OCI-M2 (cell line): ENCODE results near the gene ACVR1.
"Not testable (repeated sequence)": the region's sequence is repeated elsewhere in the genome, so short reads cannot be mapped to it uniquely, and the experiment has no call there.

Source experiments
- DNase-seq: peaks from one replicate; lab custom pipeline; 2025; ENCODE audit not compliant: unreplicated experiment; lab: John Stamatoyannopoulos, UW

ACVR1 gene

DNA sequence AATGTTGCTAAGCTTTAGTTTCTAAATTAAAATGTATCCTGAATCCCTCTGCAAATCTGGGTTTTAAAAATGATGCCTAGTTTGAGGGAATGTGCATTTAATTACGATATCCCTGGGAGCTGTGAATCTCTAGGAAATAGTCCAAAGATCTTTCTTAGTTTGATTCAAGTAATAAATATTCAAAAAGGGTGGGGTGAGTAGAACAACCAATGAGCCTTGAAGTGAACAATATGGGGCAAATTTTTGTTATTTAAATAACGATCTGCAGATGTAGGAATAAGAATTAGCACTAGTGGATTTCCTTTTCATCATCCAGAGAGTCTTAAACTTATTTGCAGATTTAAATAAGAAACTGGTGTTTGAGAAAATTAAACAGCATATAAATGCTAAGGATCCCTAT lies 106.3 kb downstream of the ACVR1 start:
- no peak for DNase-seq

DNA sequence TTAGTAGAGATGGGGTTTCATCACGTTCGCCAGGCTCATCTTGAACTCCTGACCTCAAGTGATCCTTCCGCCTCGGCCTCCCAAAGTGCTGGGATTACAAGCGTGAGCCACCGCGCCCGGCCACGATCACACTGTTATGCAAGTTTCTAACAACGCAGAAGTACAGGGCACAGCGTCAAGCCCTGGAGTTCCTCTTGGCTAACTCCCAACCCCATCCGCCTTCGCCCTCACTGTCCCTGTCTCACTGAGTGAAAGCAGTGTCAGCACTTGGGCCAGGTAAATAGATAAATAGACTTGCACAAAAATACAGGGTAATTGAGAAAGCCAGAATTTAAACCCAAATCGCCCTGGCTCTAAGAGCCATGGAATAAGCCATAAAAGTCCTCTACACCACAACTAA lies 111.7 kb downstream of the ACVR1 start:
- no peak for DNase-seq

DNA sequence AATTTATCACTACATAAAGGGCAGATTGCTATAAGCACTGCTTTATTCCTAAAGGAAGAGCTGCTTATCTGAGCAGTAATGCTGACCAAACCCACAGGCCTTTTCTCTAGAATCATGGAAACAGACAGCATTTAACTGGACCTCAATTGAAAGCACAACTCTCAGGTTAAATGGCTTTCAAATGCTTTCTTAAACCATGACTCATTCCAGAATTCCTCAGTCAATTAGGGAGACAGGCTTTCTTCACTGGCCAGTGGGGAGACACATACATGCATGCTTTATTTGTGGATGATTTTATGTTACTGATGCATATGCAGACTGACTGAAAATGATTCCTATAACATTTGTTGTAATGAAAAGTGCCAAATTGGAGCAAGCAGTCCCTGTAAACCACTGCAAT lies 114.6 kb downstream of the ACVR1 start:
- DNase-seq: no peak

DNA sequence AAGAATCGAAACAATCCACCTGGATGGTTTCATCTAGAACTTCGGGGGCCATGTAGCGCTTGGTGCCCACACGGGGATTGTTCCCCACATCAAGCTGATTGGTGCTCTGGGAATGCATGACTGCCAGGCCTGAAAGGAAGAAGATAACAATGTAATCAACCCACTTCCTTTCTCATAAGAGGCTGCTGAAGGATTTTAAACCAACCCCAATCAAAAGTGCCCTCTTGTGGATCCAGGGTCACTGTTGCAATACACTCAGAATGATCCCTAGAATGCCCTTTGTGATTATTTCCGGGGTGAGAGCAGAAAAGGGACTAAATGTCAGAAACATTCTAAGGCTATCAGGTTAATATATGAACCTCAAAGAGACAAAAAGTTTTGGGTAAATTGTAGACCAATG lies 115.2 kb downstream of the ACVR1 start:
- DNase-seq: no peak

DNA sequence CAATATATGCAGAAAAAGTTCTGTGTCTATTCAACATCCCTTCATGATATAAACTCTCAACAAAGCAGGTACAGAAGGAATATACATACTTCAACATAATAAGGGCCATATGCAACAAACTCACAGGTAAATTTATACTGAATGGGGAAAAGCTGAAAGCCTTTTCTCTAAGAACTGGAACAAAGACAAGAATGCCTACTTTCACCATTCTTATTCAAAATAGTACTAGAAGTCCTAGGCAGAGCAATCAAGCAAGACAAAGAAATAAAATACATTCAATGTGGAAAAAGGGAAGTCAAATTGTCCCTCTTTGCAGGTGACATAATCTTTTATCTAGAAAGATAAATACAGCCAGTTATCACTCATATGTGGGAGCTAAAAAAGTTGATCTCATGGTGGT lies 116.3 kb downstream of the ACVR1 start:
- DNase-seq: no peak

DNA sequence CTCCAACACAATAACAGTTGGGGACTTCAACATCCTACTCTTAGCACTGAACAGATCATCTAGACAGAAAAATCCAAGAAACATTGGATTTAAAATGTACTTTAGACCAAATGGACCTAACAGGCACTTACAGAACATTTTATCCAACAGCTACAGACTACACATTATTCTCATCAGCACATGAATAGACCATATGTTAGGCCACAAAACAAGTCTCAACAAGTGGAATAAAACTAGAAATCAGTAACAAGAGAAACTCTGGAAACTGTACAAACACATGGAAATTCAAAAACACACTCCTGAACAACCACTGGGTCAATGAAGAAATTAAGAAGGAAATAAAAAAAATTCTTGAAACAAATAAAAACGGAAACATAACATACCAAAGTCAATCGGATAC lies 117.5 kb downstream of the ACVR1 start:
- no peak for DNase-seq

DNA sequence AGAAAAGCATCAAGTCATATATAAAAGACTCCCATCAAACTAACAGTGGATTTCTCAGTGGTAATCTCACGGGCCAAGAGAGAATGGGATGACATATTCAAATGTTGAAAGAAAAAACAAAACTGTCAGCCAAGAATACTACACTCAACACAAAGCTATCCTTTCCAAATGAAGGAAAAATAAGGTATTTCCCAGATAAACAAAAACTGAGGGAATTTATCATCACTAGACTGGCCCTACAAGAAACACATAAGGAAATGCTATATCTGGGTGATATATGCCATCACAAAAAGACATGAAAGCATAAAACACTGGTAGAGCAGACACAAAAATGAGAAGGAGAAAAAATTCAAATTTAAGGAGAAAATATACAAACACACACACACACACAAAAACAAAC lies 118.6 kb downstream of the ACVR1 start:
- no peak for DNase-seq

DNA sequence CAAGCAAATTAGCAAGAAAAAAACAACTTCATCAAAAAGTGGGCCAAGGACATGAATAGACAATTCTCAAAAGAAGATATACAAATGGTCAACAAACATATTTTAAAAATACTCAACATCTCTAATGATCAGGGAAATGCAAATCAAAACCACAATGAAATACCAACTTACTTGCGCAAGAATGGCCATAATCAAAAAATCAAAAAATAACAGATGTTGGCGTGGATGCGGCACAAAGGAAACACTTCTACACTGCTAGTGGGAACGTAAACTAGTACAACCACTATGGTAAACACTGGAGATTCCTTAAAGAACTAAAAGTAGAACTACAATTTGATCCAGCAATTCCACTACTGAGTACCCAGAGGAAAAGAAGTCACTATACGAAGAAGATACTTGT lies 119.7 kb downstream of the ACVR1 start:
- DNase-seq: not testable (repeated sequence)

DNA sequence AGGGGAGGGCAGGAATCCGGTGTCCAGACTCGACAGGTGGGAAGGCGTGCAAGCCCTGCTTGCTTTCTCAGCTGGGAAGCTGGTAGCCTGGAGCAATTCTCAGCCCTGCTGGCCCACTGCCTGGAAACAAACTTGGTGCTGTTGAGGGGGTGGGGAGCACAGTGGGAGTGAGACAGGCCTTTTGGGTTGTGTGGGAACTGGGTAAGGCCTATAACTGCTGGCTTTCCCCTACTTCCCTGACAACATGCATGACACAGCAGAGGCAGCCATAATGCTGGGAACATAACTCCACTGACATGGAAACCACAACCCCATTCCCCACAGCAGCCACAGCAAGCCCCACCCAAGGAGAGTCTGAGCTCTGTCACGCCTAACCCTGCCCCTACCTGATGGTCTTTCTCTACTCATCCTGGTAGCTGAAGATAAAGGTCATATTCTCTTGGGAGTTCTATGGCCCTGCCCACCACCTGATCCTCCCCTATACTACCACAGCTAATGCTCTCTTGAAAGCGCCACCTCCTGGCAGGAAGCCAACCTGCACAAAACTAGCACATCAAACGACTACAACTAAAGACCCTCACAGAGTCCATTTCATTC lies 124.6 kb downstream of the ACVR1 start:
- DNase-seq: no peak

DNA sequence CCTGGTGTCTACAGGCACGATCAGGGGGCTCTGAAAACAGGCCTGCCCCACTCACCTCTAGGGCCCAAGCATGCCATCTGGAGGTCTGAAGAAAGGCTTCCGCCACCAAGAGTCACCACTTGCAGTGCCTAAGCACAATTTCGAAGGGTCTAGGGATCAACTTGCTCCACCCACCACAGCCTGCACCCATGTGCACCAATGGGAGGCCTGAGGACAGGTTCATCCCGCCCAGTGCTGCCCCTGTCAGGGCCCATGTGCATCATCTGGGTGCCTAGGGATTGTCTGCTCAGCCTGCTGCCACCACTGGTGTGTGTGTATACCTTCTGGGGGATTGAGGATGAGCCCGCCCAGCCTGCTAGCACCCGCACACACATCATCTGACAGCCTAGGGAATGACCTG lies 126.4 kb downstream of the ACVR1 start:
- no peak for DNase-seq

DNA sequence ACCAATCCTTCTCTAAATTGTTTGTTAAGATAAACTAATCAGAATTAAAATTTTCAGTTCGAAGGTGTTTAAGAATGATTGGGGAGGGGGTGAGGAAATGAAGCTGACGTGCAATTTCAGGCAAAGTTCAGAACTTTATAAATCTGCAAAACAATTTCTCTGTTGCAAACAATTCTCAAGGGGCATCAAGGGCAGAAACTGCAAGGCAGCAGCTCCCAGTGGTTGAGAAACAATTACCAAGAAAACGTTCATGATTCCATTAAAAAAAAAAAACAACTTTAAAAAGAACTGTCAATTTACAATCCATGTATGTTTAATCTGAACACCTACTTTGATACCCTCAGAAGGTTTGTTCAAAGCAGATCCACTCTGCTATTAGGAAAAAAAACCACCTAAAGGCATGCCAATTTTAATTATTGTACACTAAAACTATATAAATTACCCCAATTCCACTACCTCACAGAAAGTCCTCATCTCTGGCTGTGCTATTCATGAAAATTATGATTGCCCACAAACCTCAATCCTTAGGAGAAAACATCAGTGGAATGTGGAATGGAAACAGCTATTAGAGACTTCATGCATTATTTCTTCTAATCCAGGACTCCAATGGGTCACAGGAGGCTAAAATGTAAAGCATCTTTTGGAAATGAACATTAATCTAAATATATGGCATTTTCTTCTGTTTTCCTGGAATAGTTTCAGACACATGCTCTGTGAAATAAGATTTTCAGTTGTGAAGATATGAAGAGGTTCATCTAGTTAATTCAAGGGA lies 127.6 kb downstream of the ACVR1 start:
- DNase-seq: no peak

DNA sequence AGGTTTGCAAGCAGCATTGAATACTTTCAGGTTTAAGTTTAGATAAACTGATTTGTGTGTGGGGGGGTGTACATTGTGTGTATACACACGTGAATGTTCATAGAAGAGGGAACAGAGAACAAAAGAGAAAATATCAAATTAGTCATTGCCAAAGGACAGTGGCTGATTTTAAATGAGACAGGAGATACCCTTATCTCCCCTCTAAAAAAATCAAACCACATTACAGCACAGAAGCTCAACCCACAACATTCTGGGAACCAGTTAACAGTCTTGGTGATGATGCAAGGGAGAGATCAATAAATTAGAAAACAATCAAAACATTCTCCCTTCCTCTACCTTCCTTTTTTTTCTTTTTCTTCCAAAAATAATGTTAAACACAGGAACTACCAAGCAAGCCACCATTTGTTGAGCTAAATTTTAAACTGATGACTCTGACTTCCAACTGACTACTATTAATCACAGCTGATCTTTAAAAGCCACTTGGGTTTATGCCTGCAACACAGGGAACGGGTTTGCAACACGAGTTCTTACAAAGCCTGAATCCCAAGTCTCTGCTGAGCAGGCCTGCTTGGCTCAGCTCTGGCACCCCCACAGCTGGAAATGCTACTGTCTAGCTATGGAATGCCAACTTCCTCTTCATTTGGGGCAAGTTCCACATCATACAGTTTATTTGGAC lies 128.3 kb downstream of the ACVR1 start:
- DNase-seq: no peak

DNA sequence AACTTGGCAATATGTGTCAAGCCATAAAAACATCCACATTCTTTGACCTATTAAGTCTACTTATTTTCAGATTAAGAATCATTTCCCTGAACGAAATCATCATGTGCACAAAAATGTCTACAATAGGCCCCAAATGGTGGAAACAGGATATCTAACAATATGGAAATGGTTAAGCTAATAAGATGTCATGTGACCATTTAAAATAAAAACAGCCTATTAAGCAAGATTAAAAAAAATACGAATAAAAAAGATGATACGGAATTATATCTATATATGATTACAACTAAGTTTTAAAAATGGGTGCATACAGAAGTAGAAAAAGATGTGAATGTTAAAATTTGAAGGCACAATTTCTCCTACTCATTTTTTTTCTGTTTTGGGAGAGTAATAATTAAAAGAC lies 128.8 kb downstream of the ACVR1 start:
- no peak for DNase-seq

DNA sequence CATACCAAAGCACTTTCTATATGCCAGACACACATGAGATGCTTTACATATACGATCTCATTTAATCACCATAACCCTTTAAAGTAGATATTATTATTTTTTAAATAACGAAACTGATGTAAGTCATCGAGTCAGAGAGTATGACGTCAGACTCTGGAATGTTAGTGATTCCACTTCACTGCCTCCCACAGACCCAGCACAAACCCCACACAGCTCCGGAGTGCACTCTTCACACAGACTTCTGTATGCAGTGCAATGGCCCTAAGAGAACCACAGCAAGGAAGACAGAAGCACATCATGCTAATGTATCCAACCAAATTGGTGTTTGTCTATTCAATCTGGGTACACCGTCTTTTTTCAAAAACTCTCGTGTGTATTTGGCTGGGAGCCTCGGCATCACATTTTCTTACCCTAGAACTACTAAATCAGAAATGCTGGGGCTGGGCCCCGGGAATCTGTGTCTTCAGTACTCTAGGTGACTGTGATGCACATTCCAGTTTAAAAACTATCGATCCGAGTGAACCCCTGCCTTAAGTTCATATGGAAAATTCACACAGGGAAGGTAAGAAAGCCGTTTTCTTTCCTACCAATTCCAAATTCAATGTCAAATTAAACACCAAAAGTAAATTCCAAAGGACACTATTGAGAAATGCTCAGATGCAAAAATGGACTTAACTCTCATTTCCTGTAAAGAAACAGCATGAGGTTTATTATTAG lies 129.7 kb downstream of the ACVR1 start:
- DNase-seq: no peak

DNA sequence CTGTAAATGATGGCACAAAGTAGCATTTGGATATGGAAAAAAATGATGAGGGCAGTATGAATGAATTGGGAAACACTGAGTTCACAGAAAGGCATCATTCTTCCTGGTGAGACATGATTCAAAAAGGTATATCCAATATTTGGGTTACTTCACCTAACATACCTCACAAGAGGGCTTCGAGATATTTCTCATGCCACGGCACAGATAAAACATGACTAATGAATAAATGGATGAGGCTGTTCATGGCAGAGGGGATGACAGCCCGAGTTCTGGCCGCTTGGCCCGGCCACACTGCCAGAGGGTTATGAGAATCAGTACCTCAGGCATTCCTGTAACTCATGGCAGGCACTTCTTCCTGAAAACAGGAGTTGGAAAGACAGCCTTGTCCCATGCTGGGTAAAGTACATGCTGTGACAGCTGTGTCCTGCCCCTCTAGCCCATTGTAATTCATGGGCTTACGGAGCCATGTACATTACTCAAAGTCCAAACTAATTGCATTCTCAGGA lies 131.5 kb downstream of the ACVR1 start:
- DNase-seq: no peak

DNA sequence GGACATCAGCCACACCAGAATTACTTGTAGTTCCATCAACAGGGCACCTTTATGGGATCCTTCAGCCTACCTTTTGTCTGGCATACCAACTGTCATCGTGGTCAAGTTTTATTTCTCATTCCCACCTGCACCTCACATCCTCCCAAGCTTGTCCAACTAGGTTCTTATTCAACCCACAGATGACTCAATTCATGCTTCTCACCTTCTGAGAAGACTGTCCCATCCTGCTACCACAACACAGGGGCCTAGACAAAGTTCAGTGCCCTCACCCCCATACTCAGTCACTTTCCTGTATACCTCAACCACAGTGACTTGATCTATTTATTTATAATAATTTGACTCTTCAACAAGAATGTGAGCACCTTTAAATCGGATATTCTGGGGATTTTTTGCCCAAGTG lies 133.1 kb downstream of the ACVR1 start:
- DNase-seq: no peak

DNA sequence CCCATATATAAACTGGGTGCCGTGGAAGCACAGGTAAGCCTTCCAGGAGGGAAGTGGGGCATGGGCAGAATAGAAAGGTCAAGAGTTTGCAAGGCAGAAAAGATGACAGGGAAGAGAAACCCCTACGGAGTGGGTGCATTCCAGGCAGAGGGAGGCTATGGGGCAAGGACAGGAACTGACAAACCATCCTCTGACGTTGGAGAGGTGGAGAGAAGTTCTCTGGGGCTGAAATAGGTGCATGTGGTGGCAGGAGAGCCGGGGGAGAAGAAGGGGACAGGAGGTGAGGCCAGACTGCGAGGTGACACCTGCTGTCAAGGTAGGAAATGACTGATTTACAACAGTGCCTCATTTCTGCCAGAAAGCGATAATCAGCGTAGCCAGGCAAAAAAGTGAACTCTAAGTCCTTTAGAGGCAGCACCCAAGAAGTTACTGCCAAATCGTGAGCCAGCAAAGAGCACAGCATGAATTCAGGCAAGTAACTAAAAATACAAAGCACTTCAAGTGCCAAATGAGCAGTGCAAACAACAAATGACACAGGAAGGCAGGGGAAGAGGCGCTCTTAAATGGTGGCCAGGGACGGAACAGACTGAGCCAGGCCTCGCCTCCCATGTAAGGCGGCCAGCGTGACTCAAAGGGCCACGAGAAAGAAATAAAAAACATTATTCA lies 134.2 kb downstream of the ACVR1 start:
- no peak for DNase-seq

DNA sequence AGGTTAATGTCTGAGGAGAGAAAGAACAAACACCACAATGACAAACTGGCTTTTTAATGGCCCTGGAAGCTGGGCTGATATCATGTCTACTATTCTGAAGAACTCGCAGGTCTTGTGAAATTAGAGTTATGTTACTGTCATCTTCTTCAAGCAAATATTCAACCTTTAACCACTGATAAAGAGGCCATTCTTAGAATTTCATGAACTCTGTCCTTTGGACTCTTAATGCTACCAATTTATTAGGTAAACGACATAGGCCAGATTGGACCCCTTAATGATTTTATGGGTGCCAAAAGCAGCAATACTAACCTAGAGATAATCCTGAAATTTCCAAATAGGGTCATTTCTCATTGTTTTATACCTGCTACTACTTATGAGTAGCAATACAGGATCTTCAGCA lies 138.5 kb downstream of the ACVR1 start:
- no peak for DNase-seq

DNA sequence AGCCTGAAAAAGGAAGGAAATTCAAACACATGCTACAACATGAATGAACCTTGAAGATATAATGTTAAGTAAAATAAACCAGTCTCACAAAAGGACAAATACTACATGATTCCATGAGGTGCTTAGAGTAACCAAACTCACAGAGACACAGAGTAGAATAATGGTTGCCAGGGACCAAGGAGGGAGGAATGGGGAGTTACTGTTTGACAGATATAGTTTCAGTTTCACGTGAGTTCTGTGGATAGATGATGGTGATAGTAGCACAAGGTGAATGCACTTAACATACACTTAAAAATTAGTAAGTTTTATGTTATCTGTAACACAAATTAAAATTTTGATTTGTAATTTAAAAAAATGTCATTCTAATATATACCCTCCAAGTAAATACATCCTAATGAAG lies 140.6 kb downstream of the ACVR1 start:
- no peak for DNase-seq

DNA sequence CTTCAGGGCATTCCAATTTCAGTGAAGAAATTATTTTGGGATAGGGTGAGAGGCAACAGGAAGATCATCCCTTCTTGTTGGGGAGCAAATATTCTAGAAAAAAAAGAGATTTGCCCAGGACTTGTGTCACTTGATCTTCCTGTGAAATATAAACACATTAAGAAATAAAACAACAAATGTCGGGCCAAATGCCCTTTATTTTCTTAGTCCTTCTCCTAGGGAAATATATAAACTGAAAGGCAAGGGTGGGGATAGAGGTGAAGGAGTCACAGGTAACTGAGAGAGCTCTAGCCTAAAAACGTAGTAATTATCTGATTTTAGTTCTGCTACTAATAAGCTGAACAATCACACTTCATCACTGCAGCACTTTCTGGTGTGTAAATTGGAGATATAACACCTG lies 142.9 kb downstream of the ACVR1 start:
- DNase-seq: no peak

DNA sequence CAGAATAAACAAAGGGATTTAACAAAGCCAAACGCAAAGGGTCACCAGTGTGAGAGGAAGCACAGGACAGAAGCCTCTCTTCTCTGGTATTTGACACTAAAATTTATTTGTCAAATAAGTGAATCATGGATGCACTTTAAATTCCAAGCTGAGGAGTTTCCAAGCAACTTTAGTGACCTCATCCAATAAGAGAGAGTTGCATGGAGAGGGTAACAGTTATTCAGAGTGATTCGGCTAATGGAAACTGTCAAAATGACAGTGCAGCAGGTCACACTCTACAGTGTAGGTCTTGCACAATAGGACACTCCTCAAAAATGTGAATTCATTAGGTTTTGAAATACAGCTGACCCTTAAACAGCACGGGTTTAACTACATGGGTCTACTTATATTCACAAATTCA lies 143.5 kb downstream of the ACVR1 start:
- no peak for DNase-seq
